Dendritic cell treated with granulocyte-macrophage colony-stimulating factor and Interleukin-4, amounts not matched to agents 40 ng/mL and 50 ng/mL, for 4 days (primary cell): Measurements from ENCODE around the gene CASKIN2.
A peak's percentile ranks its signal among the peaks of the same experiment; 100 is the strongest.
"Not testable (repeated sequence)": the region's sequence is repeated elsewhere in the genome, so short reads cannot be mapped to it uniquely, and the experiment has no call there.

Experiments
- H3K27ac Mint-ChIP-seq: one replicate; pipeline ENCODE4 v1.8.0; 2022; ENCODE audit warnings: mild to moderate bottlenecking, mixed read lengths
- H3K27me3 Mint-ChIP-seq: one replicate; pipeline ENCODE4 v1.8.0; 2022; ENCODE audit warnings: mild to moderate bottlenecking, mixed read lengths
- H3K36me3 Mint-ChIP-seq: one replicate; pipeline ENCODE4 v1.8.0; 2022; ENCODE audit warnings: low read depth, mixed read lengths
- H3K4me1 Mint-ChIP-seq: one replicate; pipeline ENCODE4 v1.8.0; 2022; ENCODE audit warnings: low read depth, mixed read lengths
- H3K4me3 Mint-ChIP-seq: one replicate; pipeline ENCODE4 v1.8.0; 2022; ENCODE audit warnings: mild to moderate bottlenecking, moderate library complexity, mixed read lengths
- H3K9me3 Mint-ChIP-seq: one replicate; pipeline ENCODE4 v1.8.0; 2022; ENCODE audit warnings: mixed read lengths
- intact Hi-C: fragments of 100-400 bp; cut with micrococcal nuclease; formaldehyde crosslinking; loops from one replicate; pipeline ENCODE4 v1.15.0; 2022

Gene CASKIN2

DNA sequence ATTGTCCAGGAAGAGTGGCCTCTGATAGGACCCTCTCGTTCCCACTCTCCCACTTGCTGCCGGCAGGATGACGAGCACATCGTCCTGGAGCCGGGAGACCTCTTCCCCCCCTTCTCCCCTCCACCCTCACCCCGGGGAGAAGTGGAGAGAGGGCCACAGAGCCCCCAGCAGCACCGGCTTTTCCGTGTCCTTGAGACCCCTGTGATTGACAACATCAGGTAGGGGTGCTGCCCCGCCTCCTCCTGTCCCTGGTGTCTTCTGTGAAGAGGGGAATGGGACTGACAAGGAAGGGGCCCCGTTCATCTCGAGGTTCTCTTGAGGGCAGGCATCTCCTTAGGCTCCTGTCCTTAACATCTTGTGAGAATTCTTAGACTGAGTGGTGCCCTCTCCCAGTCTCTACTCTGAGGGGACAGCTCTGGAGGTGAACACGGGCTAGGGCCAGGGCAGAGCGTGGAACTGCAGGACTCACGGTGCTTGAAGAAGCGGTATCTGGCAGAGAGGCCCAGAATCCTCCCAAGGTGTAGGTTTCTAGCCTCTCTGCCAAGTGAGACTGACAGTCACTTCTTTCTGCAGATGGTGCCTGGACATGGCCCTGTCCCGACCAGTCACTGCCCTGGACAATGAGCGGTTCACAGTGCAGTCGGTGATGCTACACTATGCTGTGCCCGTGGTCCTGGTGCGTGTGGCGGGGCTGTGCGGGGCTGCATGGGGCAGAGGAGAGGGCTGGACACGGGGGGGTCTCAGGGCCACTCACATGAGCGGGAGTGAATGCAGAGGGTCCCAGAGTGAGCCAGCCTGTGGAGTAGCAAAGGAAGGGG is 26.4 kb downstream of the CASKIN2 start:
- peaks cover 46% of the 10 kb centered on the region for H3K4me1 Mint-ChIP-seq
- no peak overlapping the region for H3K4me3 Mint-ChIP-seq
- H3K9me3 Mint-ChIP-seq = no peaks in the 10 kb centered on the region
- intact Hi-C loops = no loop called here
- no peaks in the 10 kb centered on the region for H3K27me3 Mint-ChIP-seq
- peaks cover 64% of the 10 kb centered on the region for H3K36me3 Mint-ChIP-seq
- peak overlapping the region; percentile 92 for H3K27ac Mint-ChIP-seq

DNA sequence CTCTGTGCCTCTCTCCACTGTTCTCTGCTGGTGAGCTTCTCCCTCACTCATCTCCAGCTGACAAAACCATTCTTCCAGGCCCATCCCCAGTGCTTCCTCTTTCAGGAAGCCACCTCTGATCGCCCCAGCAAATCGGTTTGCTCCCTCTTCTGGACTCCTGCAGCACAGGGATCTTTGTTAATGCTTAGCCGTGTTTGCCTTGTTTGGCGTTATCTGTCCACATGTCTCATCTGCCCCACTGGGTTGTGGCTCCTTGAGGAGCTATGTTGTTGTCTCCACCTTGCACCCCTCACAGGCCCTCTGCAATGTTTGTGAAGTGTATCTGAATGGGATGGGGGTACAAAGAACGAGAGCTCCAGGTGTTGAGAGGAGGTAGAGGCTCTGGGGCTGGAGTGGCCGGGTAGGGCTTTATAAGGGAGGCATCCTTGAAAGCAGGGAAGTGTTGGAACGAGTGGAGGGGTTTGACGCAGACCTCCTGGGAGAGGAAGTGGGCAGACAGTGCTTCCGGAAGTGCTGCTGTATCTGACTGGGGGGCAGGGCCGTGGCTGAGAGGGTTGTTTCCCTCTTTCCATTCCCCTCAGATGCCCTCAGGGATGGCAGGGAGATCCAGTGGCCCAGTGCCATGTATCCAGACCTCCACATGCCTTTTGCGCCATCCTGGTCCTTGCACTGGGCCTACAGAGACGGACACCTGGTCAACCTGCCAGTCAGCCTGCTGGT is 27.8 kb downstream of the CASKIN2 start:
- H3K4me3 Mint-ChIP-seq = peak overlapping the region; percentile 66
- peaks cover 46% of the 10 kb centered on the region for H3K4me1 Mint-ChIP-seq
- no peaks in the 10 kb centered on the region for H3K27me3 Mint-ChIP-seq
- H3K27ac Mint-ChIP-seq = peak overlapping the region; percentile 92
- H3K9me3 Mint-ChIP-seq = no peaks in the 10 kb centered on the region
- intact Hi-C loops = loop anchor here (2.0 kb wide), 1 partner anchor 61 kb away; no protein-coding TSS in a partner anchor
- peaks cover 60% of the 10 kb centered on the region for H3K36me3 Mint-ChIP-seq

DNA sequence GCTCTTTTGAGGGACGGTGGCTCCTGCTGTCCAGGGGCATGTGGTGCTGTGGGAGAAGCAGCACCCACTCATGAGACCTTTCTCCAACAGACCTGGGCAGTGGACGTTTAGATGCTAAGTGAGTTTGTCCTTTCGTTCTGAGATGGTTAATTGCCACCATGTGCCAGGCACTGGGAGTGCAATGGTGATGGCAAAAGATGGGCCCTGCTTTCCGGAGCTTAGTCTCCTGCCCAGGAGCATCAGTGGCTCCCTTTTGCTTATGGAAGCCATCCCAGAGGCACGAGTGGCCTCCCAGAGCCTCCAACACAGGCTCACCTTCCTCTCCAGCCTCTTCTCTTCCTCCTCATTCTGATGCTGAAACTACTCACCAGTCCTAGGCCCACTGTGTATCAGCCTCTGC is 28.4 kb downstream of the CASKIN2 start:
- intact Hi-C loops = loop anchor here (2.0 kb wide), 1 partner anchor 60 kb away; no protein-coding TSS in a partner anchor
- Mint-ChIP-seq H3K27me3 (no peaks in the 10 kb centered on the region), H3K4me1 (peaks cover 46% of the 10 kb centered on the region), H3K4me3 (peak overlapping the region; percentile 71), H3K27ac (peak overlapping the region; percentile 92), H3K9me3 (no peaks in the 10 kb centered on the region), H3K36me3 (peaks cover 54% of the 10 kb centered on the region)

DNA sequence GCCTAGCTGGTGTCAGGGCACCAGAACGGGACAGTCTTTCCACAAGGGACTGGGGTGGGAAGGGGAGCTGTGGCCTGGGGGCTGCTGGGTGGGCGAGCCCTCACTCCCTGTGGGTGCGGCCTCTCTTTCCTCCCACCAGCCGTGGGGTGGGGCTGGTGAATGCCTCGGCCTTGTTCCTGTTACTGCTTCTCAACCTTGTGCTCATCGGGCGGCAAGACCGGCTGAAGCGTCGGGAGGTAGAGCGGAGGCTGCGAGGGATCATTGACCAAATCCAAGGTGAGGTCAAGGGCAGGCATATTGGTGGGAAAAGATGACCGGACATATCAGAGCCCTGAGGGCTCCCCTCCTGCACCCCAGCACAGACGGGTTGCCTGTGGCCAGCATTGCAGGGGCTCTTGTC is 29.2 kb downstream of the CASKIN2 start:
- intact Hi-C loops = loop anchor here (2.0 kb wide), 1 partner anchor 59 kb away; no protein-coding TSS in a partner anchor
- H3K4me3 Mint-ChIP-seq = peak overlapping the region; percentile 71
- peak overlapping the region; percentile 92 for H3K27ac Mint-ChIP-seq
- no peaks in the 10 kb centered on the region for H3K9me3 Mint-ChIP-seq
- peaks cover 46% of the 10 kb centered on the region for H3K36me3 Mint-ChIP-seq
- H3K27me3 Mint-ChIP-seq = no peaks in the 10 kb centered on the region
- peaks cover 52% of the 10 kb centered on the region for H3K4me1 Mint-ChIP-seq

DNA sequence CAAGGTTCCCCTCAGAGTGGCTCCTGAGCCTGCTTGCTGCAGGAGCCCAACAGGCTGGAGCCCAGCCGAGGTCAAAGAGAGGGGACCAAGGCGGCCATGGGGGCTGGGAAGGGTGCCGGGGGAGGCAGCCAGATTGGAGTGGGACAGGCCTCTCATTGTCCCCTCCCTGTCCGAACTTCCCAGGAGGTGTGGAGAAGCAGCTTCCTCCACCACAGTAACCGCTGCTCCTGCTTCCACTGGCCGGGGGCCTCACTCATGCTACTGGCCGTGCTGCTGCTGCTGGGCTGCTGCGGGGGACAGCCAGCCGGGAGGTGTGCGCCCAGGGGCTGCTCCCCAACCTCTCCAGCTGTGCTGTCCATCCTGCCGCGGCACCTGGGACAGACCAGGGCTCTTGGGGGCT is 29.6 kb downstream of the CASKIN2 start:
- no peaks in the 10 kb centered on the region for H3K9me3 Mint-ChIP-seq
- intact Hi-C loops = loop anchor here (2.0 kb wide), 1 partner anchor 59 kb away; no protein-coding TSS in a partner anchor
- H3K27me3 Mint-ChIP-seq = no peaks in the 10 kb centered on the region
- H3K36me3 Mint-ChIP-seq = peaks cover 41% of the 10 kb centered on the region
- peak overlapping the region; percentile 92 for H3K27ac Mint-ChIP-seq
- no peak overlapping the region for H3K4me3 Mint-ChIP-seq
- peaks cover 56% of the 10 kb centered on the region for H3K4me1 Mint-ChIP-seq

DNA sequence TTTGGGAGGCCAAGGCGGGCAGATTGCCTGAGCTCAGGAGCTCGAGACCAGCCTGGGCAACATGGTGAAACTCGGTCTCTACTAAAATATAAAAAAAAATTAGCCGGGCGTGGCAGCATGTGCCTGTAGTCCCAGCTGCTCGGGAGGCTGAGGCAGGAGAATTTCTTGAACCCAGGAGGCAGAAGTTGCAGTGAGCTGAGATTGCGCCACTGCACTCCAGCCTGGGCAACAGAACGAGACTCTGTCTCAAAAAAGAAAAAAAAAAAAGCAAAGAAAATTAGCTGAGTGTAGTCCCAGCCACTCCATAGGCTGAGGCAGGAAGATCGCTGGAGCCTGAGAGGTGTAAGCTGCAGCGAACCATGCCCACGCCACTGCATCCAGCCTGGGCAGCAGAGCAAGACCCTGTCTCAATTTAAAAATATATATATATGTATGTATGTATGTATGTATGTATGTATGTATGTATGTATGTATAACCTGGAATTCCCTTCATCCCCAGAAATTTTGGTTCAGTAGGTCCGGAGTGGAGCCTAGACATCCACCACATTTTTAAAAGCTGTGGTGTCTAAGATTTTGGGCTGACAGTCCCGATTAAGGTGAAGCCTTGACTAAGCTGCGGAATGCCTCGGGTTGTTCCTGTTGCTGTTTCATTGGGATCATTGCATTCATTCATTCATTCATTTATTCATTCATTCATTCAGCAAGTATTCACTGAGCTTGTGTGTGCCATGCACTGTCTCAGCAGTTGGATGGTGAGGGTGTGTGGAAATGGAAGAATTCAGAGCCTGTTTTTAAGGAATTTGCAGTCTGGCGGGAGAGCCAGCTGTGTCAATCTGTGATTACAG is 33.0 kb downstream of the CASKIN2 start:
- Mint-ChIP-seq H3K27ac (peak overlapping the region; percentile 28), H3K4me1 (peaks cover 51% of the 10 kb centered on the region), H3K36me3 (peaks cover 31% of the 10 kb centered on the region), H3K4me3 (no peak overlapping the region), H3K27me3 (no peaks in the 10 kb centered on the region), H3K9me3 (no peaks in the 10 kb centered on the region)
- intact Hi-C loops = no loop called here

DNA sequence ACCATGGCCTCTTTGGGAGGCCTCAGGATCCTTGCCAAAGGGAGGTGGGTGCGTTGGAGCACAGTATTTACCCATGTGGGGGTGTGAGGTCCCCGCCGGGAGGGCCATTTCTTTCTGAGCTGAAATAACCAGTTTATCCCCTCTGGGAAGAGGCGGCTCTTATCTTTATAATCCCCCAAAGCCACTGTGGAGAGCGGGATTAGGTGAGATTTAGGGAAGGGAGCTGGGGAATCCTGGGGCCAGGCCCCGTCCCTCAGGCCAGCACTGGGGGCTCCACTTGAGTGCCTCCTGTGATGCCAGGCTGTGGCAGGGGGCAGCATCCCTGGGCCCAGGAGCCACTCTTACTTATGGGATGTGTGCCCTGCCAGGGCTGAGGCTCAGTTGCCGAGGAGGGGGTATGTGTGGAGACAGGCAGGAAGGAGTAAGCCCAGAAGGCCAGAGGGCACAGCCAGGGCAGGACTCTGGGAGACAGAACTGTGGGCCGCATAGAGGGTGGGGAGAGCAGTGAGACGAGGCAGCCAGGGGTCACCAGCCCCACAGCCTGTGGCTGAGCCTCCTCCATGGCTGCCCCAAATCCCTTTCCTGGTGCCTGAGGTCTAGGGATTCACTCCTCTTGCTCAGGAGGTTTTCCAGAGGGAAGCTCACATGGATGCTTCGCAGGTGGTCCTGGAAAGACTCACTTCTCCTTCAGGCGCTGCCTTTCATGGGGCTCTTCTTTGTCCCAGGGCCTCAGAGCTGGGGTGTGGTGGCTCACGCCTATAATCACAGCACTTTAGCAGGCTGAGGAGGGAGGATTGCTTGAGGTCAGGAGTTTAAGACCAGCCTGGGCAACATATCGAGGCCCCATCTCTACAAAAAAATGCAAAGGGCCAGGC is 33.9 kb downstream of the CASKIN2 start:
- Mint-ChIP-seq H3K4me3 (no peak overlapping the region), H3K9me3 (no peaks in the 10 kb centered on the region), H3K4me1 (peaks cover 51% of the 10 kb centered on the region), H3K36me3 (peaks cover 32% of the 10 kb centered on the region), H3K27me3 (no peaks in the 10 kb centered on the region), H3K27ac (peak overlapping the region; percentile 28)
- intact Hi-C loops = no loop called here

DNA sequence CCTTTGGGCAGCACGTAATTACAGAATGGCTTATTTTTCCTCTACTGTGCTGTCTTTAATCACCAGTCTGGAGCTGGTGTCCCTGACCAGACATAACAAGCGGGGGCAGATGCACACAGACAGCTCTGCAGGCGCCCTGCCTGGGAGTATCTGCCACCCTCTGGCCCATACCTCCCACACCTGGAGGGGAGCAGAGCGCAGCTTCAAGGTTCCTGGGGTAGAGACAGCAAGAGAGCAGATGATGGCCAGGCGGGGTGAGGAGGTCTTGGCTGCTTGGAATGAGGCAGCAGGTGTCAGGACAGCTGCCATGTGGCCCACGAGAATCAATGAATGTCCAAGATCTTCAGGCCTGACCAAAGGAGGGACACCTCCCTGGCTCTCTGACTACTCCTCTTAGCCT is 35.1 kb downstream of the CASKIN2 start:
- no peak overlapping the region for H3K4me3 Mint-ChIP-seq
- H3K27me3 Mint-ChIP-seq = no peaks in the 10 kb centered on the region
- intact Hi-C loops = no loop called here
- no peaks in the 10 kb centered on the region for H3K9me3 Mint-ChIP-seq
- H3K36me3 Mint-ChIP-seq = peaks cover 36% of the 10 kb centered on the region
- peaks cover 42% of the 10 kb centered on the region for H3K4me1 Mint-ChIP-seq
- H3K27ac Mint-ChIP-seq = peak overlapping the region; percentile 28

DNA sequence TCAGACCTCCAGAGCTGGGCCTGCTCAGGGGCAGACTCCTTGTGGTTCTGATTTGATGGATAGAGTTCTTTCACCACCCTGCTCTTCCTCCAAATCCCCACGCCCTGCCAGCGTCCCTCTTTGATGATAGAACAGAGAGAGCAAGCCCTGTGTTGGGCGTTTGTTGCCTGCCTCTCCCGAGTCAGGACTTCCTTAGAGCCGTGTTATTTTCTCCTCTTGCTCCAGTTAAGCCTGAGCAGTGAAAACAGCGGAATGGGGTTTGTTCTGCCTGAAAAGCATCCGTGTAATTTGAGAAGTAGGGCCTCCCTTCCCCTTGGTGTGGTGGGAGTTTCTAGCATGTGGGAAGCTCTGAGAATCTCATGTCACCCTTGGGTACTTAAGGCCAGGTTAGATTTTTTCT is 36.8 kb downstream of the CASKIN2 start:
- no peak overlapping the region for H3K4me3 Mint-ChIP-seq
- intact Hi-C loops = no loop called here

DNA sequence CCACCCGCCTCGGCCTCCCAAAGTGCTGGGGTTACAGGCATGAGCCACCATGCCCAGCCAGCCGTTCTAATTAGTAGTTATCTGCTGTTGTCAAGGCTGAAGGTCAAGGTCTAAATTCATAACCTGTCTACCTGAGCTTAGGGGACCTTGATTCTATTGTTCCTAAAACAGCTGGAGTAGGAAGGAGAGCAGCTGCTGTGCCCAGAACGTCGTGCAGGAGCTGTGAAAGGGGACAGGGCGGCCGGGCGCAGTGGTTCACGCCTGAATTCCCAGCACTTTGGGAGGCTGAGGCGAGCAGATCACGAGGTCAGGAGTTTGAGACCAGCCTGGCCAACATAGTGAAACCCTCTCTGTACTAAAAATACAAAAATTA is 37.9 kb downstream of the CASKIN2 start:
- H3K9me3 Mint-ChIP-seq, H3K4me3 Mint-ChIP-seq, H3K27me3 Mint-ChIP-seq, intact Hi-C loops: not testable (repeated sequence)
- peaks cover 37% of the 10 kb centered on the region for H3K4me1 Mint-ChIP-seq
- H3K36me3 Mint-ChIP-seq = peaks cover 53% of the 10 kb centered on the region
- peak overlapping the region; percentile 1 for H3K27ac Mint-ChIP-seq

More for the DNA sequence above, 36.8 kb downstream of the CASKIN2 start:
- Mint-ChIP-seq H3K27me3 (no peaks in the 10 kb centered on the region), H3K36me3 (peaks cover 48% of the 10 kb centered on the region), H3K4me1 (peaks cover 37% of the 10 kb centered on the region), H3K9me3 (no peaks in the 10 kb centered on the region), H3K27ac (no peak overlapping the region)

DNA sequence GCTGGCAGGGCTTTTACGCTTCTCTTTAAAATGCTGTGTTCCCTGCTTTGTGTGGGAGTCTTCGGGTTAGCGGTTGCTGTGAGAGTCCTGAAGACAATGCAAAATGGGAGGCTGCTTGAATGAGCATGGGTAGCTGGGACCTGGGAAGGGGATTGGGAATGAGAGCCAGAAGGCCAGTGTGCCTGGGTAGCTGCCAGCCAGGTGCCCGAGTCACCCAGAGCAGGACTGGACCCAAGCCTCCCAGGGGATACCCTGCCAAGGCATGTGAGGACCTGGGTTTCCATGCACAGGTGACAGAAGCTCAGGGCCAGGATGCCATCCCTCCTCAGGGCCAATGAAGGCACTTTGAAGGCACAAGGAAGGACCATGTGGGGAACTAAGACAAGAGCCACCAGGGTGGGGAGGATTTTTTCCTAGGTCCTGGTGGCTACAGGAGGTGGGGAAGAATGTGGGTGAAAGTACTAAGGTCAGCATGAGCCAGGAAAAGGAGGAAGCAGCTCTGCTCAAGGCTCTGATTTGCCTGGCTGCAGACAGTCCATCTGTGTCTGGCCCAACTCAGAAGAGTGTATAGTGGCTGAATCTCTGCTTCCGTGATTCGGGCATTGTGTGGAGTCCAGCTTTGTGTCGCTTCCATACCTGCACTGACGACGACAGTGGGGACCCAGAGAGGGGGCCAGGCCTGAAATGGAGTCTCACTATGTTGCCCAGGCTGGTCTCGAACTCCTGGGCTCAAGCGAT is 38.4 kb downstream of the CASKIN2 start:
- Mint-ChIP-seq H3K4me3 (no peak overlapping the region), H3K27me3 (no peaks in the 10 kb centered on the region), H3K27ac (peak overlapping the region; percentile 1), H3K4me1 (peaks cover 37% of the 10 kb centered on the region), H3K9me3 (no peaks in the 10 kb centered on the region), H3K36me3 (peaks cover 58% of the 10 kb centered on the region)
- intact Hi-C loops = no loop called here

DNA sequence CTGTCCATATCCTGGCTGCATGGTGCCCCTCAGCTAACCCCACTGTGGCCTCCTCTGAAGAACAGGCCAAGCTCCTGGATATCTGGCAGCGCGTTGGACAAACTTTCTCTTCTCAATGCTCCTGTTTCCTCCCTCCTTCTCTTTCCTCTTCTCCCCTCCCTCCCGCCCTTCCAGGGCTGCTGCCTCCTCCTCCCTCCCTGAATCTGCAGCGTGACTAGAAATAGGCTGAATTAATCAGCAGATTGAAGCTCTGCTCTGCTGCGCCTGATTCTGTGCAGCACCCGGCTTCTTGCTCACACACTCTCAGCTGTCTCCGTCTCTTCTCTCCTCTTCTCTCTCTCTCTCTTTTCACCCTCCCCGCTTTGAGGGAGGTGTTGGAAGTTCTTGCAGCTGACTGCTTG is 39.1 kb downstream of the CASKIN2 start:
- Mint-ChIP-seq H3K9me3 (no peaks in the 10 kb centered on the region), H3K4me1 (peaks cover 32% of the 10 kb centered on the region), H3K4me3 (no peak overlapping the region), H3K27me3 (no peaks in the 10 kb centered on the region), H3K27ac (peak overlapping the region; percentile 1), H3K36me3 (peaks cover 65% of the 10 kb centered on the region)
- intact Hi-C loops = no loop called here
